ENCODE results near the gene GNG4. TPM values are rescaled to one million over a fixed set of nuclear protein-coding genes. Genes with fewer than 3 reads are reported as not detected.

The GNG4 gene
- total RNA-seq: not detected
- long read RNA-seq: 0 reads

- Histone ChIP-seq H3K36me3 (no peaks in the 10 kb centered on the region), H3K4me1 (peaks cover 26% of the 10 kb centered on the region), H3K9me3 (no peaks in the 10 kb centered on the region), H3K4me3 (peak within 1 kb of the TSS; percentile 47), H3K27me3 (ENCODE audit: low read depth) (peaks cover 89% of the 10 kb centered on the region), H3K27ac (no peak within 1 kb of the TSS)
- DNase-seq (no peak), ATAC-seq (peak; percentile 52)
- TF ChIP-seq, protein P1, sequence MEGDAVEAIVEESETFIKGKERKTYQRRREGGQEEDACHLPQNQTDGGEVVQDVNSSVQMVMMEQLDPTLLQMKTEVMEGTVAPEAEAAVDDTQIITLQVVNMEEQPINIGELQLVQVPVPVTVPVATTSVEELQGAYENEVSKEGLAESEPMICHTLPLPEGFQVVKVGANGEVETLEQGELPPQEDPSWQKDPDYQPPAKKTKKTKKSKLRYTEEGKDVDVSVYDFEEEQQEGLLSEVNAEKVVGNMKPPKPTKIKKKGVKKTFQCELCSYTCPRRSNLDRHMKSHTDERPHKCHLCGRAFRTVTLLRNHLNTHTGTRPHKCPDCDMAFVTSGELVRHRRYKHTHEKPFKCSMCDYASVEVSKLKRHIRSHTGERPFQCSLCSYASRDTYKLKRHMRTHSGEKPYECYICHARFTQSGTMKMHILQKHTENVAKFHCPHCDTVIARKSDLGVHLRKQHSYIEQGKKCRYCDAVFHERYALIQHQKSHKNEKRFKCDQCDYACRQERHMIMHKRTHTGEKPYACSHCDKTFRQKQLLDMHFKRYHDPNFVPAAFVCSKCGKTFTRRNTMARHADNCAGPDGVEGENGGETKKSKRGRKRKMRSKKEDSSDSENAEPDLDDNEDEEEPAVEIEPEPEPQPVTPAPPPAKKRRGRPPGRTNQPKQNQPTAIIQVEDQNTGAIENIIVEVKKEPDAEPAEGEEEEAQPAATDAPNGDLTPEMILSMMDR (IDR thresholded peaks at IDR 0.05): no peak
- intact Hi-C loops (cut with DNase I): no loop called here
These were observed at the start of gene GNG4 for GRCh38 chr1:235649368-235650163. GNG4 (minus strand) TSS chr1:235649784; CDS start chr1:235583838, 65,946 bp downstream.

- H3K4me3 ChIP-seq: no peak overlapping the region
- intact Hi-C loops (cut with DNase I): no loop called here
- DNase-seq (no peak), ATAC-seq (no peak)
- no peak overlapping the region for H3K27ac ChIP-seq
- H3K4me1 ChIP-seq: no peaks in the 10 kb centered on the region
- peaks cover 89% of the 10 kb centered on the region for H3K36me3 ChIP-seq
- TF ChIP-seq, protein P1 (IDR thresholded peaks at IDR 0.05): no peak
- H3K9me3 ChIP-seq: no peaks in the 10 kb centered on the region
- H3K27me3 ChIP-seq (ENCODE audit: low read depth): no peaks in the 10 kb centered on the region
These were observed 47.9 kb upstream of the GNG4 start for GRCh38 chr1:235697508-235697907.

DNA sequence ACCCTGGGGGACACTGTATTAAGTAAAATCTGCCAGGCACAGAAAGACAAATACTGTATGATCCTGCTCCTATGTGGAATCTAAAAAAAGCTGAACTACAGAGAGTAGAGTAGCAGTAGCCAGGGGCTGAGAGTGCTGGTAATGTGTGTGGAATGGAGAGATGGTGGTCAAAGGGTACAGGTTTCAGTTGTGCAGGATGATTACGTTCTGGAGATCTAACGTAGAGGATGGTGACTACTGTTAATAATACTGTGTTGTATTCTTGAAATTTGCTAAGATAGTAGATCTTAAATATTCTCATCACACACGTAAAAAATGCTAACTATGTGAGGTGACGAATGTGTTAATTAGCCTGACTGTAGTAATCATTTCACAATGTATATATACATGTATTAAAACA is 39.8 kb upstream of the GNG4 start:
- H3K4me3 ChIP-seq: no peak overlapping the region
- ATAC-seq (no peak), DNase-seq (no peak)
- no peaks in the 10 kb centered on the region for H3K4me1 ChIP-seq
- TF ChIP-seq, protein P1 (IDR thresholded peaks at IDR 0.05): no peak
- no peaks in the 10 kb centered on the region for H3K27me3 ChIP-seq (ENCODE audit: low read depth)
- no peaks in the 10 kb centered on the region for H3K9me3 ChIP-seq
- H3K27ac ChIP-seq: no peak overlapping the region
- intact Hi-C loops (cut with DNase I): no loop called here
- H3K36me3 ChIP-seq: peaks cover 91% of the 10 kb centered on the region

DNA sequence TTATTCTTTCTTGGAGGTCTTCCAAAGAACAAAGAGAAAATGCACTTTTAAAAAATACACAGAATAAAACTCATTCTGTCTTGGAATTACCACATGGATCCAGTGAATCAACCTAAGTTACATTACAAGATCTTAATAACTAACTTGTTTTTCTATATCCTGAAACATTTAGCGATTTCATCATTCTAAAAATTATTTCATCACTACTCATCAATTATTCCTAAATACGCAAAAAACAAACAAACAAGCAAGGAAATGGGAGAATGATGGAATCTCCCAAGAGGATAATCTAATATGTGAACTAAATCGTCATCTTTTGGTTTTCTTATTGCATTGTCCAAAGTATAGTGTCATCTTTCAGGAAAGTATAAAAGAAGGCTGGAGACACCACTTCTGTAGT is 38.5 kb upstream of the GNG4 start:
- H3K27me3 ChIP-seq (ENCODE audit: low read depth): no peaks in the 10 kb centered on the region
- no peaks in the 10 kb centered on the region for H3K4me1 ChIP-seq
- peaks cover 93% of the 10 kb centered on the region for H3K36me3 ChIP-seq
- intact Hi-C loops (cut with DNase I): no loop called here
- H3K27ac ChIP-seq: no peak overlapping the region
- TF ChIP-seq, protein P1 (IDR thresholded peaks at IDR 0.05): no peak
- DNase-seq: no peak
- H3K9me3 ChIP-seq: no peaks in the 10 kb centered on the region
- no peak overlapping the region for H3K4me3 ChIP-seq
- ATAC-seq: no peak

DNA sequence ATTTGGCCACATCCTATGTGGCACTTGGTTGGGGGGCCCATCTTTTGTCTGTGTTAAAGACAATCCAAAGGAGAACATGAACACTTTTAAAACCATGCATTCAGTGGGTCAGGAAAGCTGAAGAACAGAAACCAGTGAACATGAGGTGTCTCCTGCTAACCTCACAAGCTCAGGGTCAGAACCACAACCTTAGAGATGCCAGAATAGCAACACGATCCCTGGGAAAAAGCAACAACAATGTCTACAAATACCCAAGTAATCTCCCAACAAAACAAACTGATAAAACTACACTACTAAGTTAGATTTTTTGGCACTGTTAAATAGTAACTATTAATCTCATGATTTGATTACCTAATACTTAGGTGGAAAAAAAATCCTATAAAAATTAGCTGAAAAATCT is 34.1 kb upstream of the GNG4 start:
- peaks cover 76% of the 10 kb centered on the region for H3K36me3 ChIP-seq
- no peak for ATAC-seq
- intact Hi-C loops (cut with DNase I): no loop called here

More for the DNA sequence above, 34.1 kb upstream of the GNG4 start:
- no peaks in the 10 kb centered on the region for H3K27me3 ChIP-seq (ENCODE audit: low read depth)
- DNase-seq: no peak
- H3K4me3 ChIP-seq: no peak overlapping the region
- no peaks in the 10 kb centered on the region for H3K4me1 ChIP-seq
- H3K9me3 ChIP-seq: no peaks in the 10 kb centered on the region
- no peak overlapping the region for H3K27ac ChIP-seq
- TF ChIP-seq, protein P1 (IDR thresholded peaks at IDR 0.05): no peak
